Stomach (tissue), 9 donors: ENCODE results near the gene SMAD7. TPM values are rescaled to one million over a fixed set of nuclear protein-coding genes. Genes with fewer than 3 reads are reported as not detected.

Experiments used
- DNase-seq, 2 donors: peaks; one replicate each; pipeline versions ENCODE4 v3.0.0 to v3.0.0-alpha.2; 2013 to 2019
- H3K27ac ChIP-seq, 5 donors: fragments of 200-600 bp in 4 of 5; sonication (generic) in 4 of 5; one replicate each; pipeline ENCODE4 v1.5.1; 2013 to 2019; ENCODE audit warnings: mild to moderate bottlenecking in 1 of 5, moderate library complexity in 1 of 5
- H3K27me3 ChIP-seq, 3 donors: fragments of 200-600 bp; sonication (generic); one replicate each; pipeline ENCODE4 v1.5.1; 2017 to 2019; ENCODE audit warnings: mixed run types in 1 of 3
- H3K36me3 ChIP-seq, 4 donors: fragments of 200-600 bp; sonication (generic); 1 replicate in 3 of 4; 2 replicates in 1 of 4; pipeline ENCODE4 v1.5.1; 2016 to 2019
- H3K4me1 ChIP-seq, 4 donors: fragments of 200-600 bp; sonication (generic); one replicate each; pipeline ENCODE4 v1.5.1; 2016 to 2019
- H3K4me3 ChIP-seq, 4 donors: fragments of 200-600 bp; sonication (generic) in 3 of 4; one replicate each; pipeline ENCODE4 v1.5.1; 2016 to 2019; ENCODE audit warnings: mild to moderate bottlenecking in 1 of 4
- H3K9me3 ChIP-seq, 4 donors: fragments of 200-600 bp; sonication (generic); one replicate each; pipeline ENCODE4 v1.5.1; 2016 to 2019
- CTCF ChIP-seq, 7 experiments: fragments of 450-650 bp in 4 of 7; fragments of 200-600 bp in 3 of 7; sonication (generic) in 3 of 7; IDR thresholded peaks; one replicate each; pipeline ENCODE4 v1.5.1; 2016 to 2019; ENCODE audit warnings: antibody characterized with exemption in 7 of 7, control low read depth in 2 of 7, mild to moderate bottlenecking in 1 of 7
- EP300 ChIP-seq: sonication (generic); formaldehyde crosslinking; IDR thresholded peaks from one replicate; pipeline ENCODE4 v1.6.1; 2017; ENCODE audit warnings: antibody characterized with exemption
- POLR2A ChIP-seq, 4 donors: fragments of 450-650 bp; IDR thresholded peaks; one replicate each; pipeline ENCODE4 v1.6.1; 2016; ENCODE audit warnings: antibody characterized with exemption in 4 of 4, control low read depth in 2 of 4, mild to moderate bottlenecking in 1 of 4, moderate library complexity in 1 of 4
- POLR2AphosphoS5 ChIP-seq, 3 donors: sonication (generic); formaldehyde crosslinking; IDR thresholded peaks; one replicate each; pipeline ENCODE4 v1.6.1; 2016; ENCODE audit warnings: antibody characterized with exemption in 3 of 3
- WGBS, 5 donors: extraction: QIAGEN DNeasy Blood & Tissue Kit in 3 of 5; methylation state at CpG; one replicate each; pipeline versions ENCODE4 v1.1.5 to v1.1.7; 2013 to 2018; 5-methylcytosine and 5-hydroxymethylcytosine counted together
- intact Hi-C: fragments of 100-400 bp; cut with DNase I; formaldehyde crosslinking; loops from one replicate; pipeline ENCODE4 v1.15.1; 2023; ENCODE audit warnings: low total_unique reads
- polyA plus RNA-seq, 3 donors: library from polyadenylated mRNA; stranded (reverse); fragments of 200-250 nt; gene quantifications; one replicate each; pipeline ENCODE4 v1.2.3, GENCODE V29; 2013
- total RNA-seq, 5 donors: library from RNA; depleted of rRNA; stranded (reverse); fragments of >200 nt; gene quantifications; one replicate each; pipeline versions ENCODE4 v1.1.0 to v1.2.3, GENCODE V29; 2014 to 2016
- donor health status: healthy with polysubstance abuse.
- donor health status: Bipolar disorder and iron deficiency.
- donor health status: healthy.

The SMAD7 gene
- total and polyA plus RNA-seq, 8 donors: 4.5 to 123 (median 10.6) TPM

- H3K36me3 ChIP-seq: no peaks in the 10 kb centered on the region
- peaks cover 13 to 38% (median 22%) of the 10 kb centered on the region in 4 donors for H3K4me1 ChIP-seq
- intact Hi-C loops: no loop called here
- no peak for DNase-seq
- H3K4me3 ChIP-seq: no peak overlapping the region
- peak overlapping the region in 4 of 5 donors; percentile 66 to 80 (median 72) for H3K27ac ChIP-seq
- peaks cover 0 to 14% (median 5%) of the 10 kb centered on the region in 4 donors for H3K9me3 ChIP-seq
- no peaks in the 10 kb centered on the region for H3K27me3 ChIP-seq
- WGBS, 5 donors: 38 to 58% (median 52%) methylated on average over 4 of the region's 4 CpGs
- TF ChIP-seq POLR2A (IDR thresholded peaks at IDR 0.05) (no peak), POLR2AphosphoS5 (IDR thresholded peaks at IDR 0.05) (no peak), EP300 (no peak), CTCF (IDR thresholded peaks at IDR 0.05) (no peak)
Measured at GRCh38 chr18:48901145-48902022, 49.4 kb downstream of the SMAD7 start.

- Histone ChIP-seq H3K9me3 (peaks cover 0 to 14% (median 5%) of the 10 kb centered on the region in 4 donors), H3K27me3 (no peaks in the 10 kb centered on the region), H3K4me3 (no peak overlapping the region), H3K27ac (no peak overlapping the region), H3K36me3 (no peaks in the 10 kb centered on the region), H3K4me1 (peaks cover 13 to 43% (median 24%) of the 10 kb centered on the region in 4 donors)
- intact Hi-C loops: no loop called here
- no peak for DNase-seq
- no peak for TF ChIP-seq POLR2A (IDR thresholded peaks at IDR 0.05)
- no peak for TF ChIP-seq POLR2AphosphoS5 (IDR thresholded peaks at IDR 0.05)
- no peak for TF ChIP-seq EP300
- TF ChIP-seq CTCF (IDR thresholded peaks at IDR 0.05): no peak
- 79 to 97% (median 88%) methylated on average over 1 of the region's 1 CpG for WGBS, 5 donors
Measured at GRCh38 chr18:48900469-48900868, 50.3 kb downstream of the SMAD7 start.

GRCh38 chr18:48899558-48900174, 51.1 kb downstream of the SMAD7 start:
- H3K4me1 ChIP-seq: peaks cover 13 to 43% (median 24%) of the 10 kb centered on the region in 4 donors
- DNase-seq: no peak
- no peak overlapping the region for H3K4me3 ChIP-seq
- TF ChIP-seq EP300 (no peak), CTCF (IDR thresholded peaks at IDR 0.05) (no peak), POLR2AphosphoS5 (IDR thresholded peaks at IDR 0.05) (no peak), POLR2A (IDR thresholded peaks at IDR 0.05) (no peak)
- H3K27ac ChIP-seq: no peak overlapping the region
- no peaks in the 10 kb centered on the region for H3K27me3 ChIP-seq
- WGBS, 5 donors: 64 to 78% (median 74%) methylated on average over 4 of the region's 4 CpGs
- peaks cover 0 to 6% (median 2%) of the 10 kb centered on the region in 4 donors for H3K9me3 ChIP-seq
- intact Hi-C loops: no loop called here
- H3K36me3 ChIP-seq: no peaks in the 10 kb centered on the region

GRCh38 chr18:48898521-48898920, 52.2 kb downstream of the SMAD7 start:
- peaks cover 13 to 48% (median 27%) of the 10 kb centered on the region in 4 donors for H3K4me1 ChIP-seq
- no peak for DNase-seq
- no peak overlapping the region for H3K4me3 ChIP-seq
- no peak overlapping the region for H3K27ac ChIP-seq
- intact Hi-C loops: no loop called here
- WGBS, 5 donors: 85 to 94% (median 92%) methylated on average over 4 of the region's 4 CpGs
- H3K27me3 ChIP-seq: no peaks in the 10 kb centered on the region
- no peaks in the 10 kb centered on the region for H3K36me3 ChIP-seq
- TF ChIP-seq CTCF (IDR thresholded peaks at IDR 0.05): no peak
- TF ChIP-seq EP300: no peak
- no peak for TF ChIP-seq POLR2A (IDR thresholded peaks at IDR 0.05)
- no peak for TF ChIP-seq POLR2AphosphoS5 (IDR thresholded peaks at IDR 0.05)
- no peaks in the 10 kb centered on the region for H3K9me3 ChIP-seq
